ENCODE data around the gene IQGAP2.

Gene IQGAP2

DNA sequence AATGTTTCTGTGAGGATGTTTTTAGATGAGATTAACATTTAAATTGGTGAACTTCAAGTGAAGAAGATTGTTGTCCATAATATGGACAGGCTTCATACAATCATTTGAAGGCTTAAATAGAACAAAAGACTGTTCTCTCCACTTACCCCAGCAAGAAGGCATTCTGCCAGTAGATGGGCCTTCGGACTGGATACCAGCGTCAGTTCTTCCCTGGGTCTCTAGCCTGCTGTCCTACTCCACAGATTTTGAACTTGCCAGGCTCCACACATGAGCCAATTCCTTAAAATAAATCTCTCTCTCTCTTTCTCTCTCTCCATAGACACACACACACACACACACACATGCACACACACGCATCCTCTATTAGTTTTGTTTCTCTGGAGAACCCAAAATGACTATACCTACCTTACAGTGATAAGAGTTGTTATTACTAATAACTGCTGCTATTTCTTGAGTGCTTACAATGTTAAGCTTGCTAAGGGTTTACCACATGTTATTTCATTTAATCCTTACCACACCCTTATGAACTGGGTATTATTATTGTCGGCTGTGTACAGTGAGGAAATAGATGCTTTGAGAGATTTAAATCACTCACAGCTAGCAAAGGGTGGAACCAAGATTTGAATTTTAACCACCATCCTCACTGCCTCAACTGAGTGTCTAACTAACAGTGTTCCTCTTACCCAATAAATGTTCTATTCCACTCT, 19.8 kb upstream of the IQGAP2 start:
- no peak for DNase-seq (ENCODE audit: low spot score)

DNA sequence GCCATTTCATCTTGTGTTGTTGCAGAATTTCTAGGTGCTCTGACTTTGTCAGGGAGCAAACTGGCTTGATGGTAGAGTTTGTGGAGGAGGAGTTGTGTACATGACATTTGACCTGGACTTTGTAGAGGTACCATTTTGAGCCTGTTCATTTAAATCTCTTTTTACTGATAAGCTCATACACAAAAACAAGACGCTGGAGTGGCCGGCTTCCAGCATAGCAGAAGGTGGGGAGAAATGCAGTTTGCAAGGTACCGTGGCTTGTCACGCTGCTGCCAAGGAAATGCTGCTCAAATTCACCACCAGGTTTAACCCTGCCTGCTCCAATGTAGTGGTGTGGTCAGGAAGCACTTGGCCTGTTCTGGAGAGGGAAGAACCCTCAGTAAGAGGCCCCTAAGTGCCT, 18.9 kb upstream of the IQGAP2 start:
- DNase-seq (ENCODE audit: low spot score), result no peak

DNA sequence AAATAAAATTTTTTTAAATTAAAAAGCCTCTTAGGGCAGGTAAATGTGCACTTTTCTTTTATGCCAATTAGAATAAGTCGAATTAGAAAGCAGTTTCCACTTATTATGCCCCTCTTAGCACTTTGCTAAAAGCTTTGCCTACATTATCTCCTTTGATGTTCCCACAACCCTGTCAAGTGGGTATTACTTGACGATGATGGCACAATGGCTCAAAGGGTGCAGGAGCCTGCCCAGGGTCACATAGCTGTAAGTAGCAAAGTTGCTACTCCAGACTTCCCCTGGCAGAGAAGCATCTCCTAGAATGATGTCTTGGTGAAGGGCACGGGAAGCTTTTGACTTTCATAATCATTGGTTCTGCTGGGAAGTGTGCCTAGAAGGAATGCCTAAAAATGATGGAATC, 18.4 kb upstream of the IQGAP2 start:
- no peak for DNase-seq (ENCODE audit: low spot score)

DNA sequence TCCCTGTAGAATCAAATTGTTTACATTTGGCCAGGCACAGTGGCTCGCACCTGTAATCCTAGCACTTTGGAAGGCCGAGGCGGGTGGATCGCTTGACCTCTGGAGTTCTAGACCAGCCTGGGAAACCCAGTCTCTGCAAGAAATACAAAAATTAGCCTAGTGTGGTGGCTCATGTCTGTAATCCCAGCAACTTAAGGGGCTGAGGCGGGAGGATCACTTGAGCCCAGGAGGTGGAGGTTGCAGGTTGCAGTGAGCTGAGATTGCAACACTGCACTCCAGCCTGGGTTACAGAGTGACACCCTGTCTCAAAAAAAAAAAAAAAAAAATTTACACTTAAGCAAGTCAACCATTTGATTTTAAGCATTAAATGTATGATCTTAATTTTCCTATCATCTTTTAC, 17.5 kb upstream of the IQGAP2 start:
- DNase-seq (ENCODE audit: low spot score), result no peak

DNA sequence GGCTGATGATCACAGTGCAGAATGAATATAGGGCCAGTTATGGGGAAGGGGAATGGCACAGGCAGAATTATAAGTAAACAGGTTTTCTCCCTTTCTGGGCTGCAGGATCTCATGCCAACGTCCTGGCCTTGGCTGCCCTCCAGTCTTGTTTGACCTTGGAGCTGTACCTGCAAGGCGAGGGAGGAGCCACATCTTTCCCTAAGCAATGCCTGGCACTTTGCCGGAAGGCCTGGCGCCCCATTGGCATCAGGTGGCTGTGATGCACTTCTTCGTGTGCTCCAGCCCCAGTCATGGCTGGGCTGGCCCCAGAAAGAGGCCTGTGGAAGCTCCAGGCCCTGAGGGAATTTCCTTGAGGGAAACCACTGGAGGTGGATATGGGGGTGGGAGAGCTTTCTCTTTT, 16.7 kb upstream of the IQGAP2 start:
- no peak for DNase-seq (ENCODE audit: low spot score)

DNA sequence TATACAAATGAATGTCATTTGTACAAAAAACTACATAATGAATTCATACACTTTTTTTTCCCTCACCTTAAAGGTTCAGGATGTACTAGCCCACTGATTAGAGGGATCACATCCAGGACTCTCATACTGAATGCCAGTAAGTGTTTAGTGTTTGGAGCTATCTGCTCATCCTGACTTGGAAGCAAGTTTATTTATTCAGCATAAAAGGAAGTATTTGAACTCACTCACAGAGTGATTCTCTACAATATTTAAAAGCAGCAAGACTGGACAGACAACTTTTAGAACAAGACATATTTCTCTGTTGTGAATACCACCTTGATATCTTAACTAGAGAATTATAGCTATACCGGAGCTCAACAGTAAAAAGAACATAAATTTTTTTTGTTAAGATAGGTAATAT, 14.8 kb upstream of the IQGAP2 start:
- no peak for DNase-seq (ENCODE audit: low spot score)

DNA sequence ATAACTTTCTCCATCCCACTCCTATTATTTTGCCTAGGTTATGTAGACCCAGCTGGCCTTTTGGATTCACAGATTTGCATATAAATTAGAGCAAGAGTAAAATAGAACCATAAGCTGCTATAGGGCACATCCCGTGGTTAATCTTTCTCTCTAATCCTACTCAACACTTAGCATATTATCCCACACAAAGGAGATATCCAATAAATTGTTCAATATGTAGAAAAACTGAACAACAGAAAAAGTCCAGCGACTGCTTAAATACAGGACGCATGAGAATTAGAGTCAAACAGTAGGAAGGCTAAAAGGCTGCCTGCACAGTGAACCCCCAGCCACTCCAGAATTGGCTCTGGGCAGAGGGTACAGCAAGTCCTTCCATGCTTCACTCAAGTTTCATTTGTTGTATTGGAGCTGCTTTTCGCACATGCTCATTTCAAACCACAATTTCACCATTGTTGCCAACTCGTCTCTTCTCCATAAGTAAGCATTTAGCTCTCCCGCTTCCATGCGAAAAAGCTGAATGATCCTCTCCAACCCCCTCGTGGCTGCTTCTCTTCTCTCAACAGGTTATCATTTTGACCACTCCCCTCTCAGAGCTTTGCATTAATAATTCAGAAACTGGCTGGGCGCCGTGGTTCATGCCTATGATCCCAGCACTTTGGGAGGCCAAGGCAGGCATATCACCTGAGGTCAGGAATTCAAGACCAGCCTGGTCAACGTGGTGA, 14.1 kb upstream of the IQGAP2 start:
- no peak for DNase-seq (ENCODE audit: low spot score)

DNA sequence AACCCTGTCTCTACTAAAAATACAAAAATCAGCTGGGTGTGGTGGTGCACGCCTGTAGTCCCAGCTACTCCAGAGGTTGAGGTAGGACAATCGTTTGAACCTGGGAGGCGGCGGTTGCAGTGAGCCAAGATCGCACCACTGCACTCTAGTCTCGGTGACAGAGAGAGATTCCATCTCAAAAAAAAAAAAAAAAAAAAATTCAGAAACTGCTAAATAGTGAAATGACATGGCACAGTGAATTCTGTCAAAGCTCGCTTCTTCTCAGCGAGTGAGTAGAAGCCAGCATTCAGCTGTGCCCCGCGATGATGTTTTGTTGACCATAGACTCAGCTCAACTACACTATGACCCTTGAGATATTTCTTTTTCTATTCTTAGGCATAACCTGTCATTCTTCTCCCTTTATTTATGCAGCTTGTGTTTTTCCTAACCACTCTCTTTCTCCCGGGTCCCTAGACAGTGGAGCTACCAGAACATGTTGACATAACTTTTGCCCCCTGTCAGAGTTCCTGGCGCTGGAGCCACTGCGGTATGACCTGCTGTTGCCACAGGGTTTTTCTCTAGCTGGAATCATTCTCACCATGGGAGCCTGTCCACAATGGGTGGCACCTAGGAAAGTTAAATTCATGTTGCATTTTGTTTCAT, 13.5 kb upstream of the IQGAP2 start:
- no peak for DNase-seq (ENCODE audit: low spot score)

DNA sequence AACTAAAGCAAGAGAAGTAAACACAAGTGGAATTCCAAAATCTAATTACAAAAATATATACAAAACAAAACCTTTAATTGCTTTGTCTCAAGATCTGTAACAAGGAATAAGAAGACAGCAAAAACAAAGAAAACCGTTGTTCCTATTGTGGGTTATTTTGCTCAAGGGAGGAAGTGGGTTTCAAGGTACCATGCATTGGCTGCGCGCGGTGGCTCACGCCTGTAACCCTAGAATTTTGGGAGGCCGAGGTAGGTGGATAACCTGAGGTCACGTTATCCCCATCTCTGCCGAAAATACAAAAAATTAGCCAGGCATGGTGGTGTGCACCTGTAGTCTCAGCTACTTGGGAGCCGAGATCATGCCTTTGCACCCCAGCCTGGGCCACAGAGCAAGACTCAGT, 12.1 kb upstream of the IQGAP2 start:
- DNase-seq (ENCODE audit: low spot score), result no peak

DNA sequence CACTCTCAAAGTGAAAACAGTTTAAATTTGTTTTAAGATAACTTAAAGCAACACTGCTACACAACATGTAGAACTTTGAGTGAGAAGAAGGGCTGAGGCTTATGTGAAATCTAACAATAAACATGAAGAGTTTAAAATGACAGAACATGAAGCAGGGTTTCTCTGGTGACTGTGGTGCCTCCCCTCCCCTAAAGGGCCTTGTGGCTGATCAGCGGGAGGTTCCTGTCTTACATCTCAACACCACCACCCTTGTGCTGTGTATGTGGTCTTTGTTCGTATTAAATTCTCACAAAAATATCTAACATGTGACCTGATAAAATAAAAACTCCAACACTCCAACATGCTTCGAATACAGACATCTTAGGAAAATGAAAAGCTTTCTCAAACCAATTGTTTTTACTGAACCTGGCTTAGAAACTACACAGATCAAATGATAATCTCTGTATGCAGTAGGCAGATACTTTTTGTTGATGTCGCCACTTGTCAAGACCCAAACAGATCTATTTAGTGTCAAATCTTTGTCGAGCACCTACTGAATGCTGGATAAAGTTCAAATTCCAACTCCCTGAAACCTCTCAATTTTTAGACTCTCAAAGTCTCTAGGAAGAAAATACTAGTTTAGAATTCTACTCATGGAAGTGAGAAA, 9.9 kb upstream of the IQGAP2 start:
- no peak for DNase-seq (ENCODE audit: low spot score)

DNA sequence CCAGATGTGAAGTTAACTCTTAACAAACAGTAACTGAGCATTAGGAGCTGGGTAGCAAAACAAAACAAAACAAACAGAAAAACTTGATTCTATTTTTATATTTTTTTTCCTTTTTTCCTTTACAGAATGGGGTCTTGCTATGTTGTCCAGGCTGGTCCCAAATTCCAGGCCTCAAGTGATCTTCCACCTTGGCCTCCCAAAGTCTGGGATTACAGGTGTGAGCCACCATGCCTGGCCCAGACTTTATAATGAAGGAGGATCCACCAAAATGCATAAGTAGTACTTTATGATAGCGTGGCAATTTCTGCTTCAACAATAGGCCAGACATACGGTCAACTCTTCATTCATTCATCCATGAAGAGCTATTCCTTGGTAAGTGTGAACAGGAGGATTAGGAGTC, 5.9 kb upstream of the IQGAP2 start:
- no peak for DNase-seq (ENCODE audit: low spot score)

DNA sequence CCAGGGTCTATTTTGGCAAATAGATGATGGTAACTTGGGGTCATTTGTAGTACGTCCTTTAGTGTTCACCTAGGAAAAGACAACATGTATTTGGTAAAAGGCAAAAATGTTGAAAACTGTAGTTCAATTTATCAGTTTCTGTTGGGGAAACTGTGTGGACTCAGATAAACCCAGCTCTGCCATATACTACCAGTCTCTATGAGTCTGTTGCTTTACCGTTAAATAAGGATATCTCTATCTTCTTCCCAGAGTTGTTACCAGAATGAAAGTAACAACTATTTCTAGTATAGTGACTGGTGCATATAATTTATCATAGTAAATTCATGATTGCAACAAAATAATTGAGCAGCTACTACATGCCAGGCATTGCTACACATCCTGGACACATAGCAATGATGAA, 3.8 kb upstream of the IQGAP2 start:
- DNase-seq (ENCODE audit: low spot score), result no peak

DNA sequence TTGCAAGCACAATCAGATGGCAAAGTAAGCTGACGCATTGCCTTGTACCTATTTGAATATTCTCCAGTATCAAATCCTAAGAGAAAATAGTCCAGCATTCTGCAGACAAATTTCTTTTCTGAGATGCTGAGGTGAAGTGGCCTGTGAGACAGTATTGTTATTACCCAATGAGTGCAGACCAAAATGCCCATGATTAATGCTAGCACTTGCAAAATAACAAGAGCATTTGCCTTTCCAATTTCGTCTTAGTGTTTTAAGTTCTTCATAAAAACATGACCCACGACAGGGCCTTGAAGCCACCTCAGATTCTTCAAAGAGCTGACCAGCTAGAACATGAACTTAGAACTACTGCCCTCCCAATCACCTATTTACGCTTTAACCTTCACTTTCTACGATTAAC, 2.6 kb upstream of the IQGAP2 start:
- DNase-seq (ENCODE audit: low spot score), result no peak

DNA sequence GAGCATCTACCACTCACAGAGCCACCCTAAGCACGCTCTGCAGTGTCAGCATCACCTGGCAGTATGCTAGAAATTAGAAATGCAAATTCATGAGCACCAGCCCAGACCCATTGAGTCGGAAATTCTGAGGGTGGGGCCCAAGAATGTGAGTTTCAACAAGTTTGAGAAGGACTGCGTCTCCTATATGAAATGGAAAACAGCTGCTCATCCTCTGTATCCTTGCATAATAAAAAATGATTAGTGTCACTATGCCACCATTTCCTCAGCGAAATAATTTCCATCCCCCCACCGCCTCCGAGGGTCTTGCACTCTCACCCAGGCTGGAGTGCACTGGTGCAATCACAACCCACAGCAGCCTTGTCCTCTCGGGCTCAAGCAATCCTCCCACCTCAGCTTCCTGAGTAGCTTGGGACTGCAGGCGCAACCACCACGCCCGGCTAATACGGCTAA, 1.3 kb upstream of the IQGAP2 start:
- no peak for DNase-seq (ENCODE audit: low spot score)

DNA sequence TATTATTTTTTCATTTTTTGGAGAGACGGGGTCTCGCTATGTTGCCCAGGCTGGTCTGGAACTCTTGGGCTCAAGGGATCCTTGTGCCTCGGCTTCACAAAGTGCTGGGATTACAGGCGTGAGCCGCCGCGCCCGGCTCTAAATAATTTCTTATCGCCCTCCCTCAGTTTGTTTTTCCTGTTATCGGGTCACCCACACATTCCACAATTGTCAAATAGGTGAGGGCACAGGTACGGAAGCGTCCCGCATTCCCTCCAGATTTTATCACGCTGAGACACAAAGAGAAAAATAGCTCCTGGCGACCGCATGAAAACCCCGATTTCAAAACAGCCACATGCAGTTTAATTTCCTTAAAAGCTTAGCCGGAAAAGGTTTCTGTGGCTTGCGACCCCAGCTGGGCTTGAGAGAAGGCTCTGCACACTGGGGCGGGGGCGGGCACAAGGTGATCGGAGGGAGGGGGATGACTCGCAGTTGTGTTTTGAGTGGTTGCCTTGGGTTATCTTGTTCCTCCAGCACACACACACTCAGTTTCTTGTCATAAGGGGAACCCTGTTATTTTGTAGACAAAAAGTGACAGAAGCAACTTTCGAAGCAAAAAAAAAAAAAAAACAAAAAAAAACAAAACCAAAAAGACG, 717 bp upstream of the IQGAP2 start:
- peak; percentile 24 for DNase-seq (ENCODE audit: low spot score)

DNA sequence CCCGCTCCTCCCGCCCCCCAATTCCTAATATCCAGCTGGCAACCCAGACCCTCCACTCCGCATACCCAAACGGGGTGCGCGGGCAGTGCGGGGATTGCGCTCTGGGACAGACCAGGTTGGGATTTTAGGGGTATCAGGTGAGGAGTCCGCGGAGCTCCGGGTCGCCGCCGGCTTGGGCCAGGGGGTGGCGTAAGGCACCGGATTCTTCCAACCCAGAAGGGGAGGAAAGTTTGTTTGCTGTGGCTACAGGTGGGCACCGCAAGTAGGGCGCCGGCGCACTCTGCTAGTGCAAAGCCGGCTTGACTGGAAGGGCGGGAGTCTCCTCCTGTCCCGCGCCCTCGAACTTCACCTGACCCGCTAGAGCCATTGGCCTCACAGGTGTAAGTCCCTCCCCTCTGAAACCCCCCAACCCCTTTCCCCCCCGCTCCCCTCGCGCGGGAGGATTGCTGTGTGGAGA, 709 bp downstream of the IQGAP2 start:
- peak; percentile 12 for DNase-seq (ENCODE audit: low spot score)

DNA sequence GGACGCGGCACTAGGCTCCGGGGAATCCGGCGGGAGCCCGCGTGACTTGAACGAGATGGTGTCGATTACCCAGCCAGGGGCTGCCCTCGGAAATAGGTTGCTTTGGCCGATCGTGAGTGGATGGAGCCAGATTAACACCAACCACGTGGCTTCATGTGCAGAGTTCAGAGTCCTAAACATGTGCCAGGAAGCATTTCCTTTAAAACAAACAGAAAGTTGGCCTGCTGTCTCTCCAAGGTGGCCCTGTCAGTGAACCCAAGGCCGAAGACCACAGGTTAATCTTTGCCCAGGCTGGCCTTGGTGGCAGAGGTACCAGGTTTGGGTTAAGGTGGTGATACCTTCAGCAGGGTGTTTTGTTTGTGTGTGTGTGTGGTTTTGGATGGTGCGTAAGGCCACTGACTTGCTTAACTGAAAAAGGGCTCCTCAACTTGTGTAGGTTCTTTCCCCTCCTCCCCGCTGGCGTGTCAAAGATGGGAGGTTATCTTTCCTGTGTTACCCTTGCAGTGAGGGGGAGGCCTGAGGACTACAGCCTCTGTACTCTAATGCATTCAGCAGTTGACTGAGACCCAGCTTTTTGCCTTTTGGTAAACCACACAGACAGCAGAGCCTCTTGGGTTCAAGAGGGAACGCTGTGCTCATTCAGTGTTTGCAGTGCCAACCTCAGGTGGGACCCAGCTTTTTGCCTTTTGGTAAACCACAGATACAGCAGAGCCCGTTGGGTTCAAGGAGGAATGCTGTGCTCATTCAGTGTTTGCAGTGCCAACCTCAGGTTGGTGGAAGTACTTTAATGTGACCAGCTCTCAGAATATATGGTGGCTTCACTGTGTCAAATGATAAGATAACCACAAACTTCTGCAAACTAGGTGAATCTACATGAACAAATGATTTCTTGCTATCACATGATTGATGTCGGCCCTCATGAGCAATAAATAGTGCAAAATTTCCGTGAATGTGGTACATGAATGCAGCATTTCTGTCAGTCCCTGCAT, 1.4 kb downstream of the IQGAP2 start:
- no peak for DNase-seq (ENCODE audit: low spot score)

DNA sequence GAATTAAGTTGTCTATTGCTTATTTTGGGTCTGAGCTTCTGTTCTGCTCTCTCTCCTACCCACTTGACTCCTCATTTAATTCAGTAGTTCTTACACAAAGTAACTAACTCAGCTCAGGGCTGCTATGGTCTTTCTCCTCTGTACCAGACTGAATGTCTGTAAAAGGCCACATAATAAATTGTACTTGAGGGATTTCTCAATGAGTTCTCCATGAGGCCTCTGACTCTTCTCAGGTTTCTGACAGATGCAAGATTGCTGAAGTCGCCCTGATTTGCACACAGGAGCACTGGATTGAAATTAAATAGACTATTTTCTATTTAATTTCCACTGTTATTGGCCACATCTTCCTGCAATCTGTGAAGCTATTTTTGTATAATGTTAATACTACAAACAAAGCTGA, 2.9 kb downstream of the IQGAP2 start:
- DNase-seq (ENCODE audit: low spot score), result no peak

DNA sequence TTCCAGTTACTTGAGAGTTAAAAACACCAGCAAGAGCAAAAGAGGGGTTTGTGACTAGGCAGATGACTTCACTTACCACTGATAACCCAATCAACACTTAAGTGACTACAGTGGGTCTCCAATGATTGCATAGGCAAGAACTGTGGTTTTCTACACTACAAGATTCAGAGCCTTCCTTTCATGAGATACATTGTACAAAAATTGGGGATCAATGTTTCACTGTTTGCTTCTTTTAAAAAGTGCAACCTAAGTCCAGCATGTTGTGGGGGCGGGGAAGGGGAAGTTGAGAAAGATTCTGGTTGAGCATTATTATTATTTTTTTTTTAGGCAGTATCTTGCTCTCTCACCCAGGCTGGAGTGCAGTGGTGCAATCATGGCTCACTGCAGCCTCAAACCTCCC, 3.6 kb downstream of the IQGAP2 start:
- DNase-seq (ENCODE audit: low spot score), result no peak

DNA sequence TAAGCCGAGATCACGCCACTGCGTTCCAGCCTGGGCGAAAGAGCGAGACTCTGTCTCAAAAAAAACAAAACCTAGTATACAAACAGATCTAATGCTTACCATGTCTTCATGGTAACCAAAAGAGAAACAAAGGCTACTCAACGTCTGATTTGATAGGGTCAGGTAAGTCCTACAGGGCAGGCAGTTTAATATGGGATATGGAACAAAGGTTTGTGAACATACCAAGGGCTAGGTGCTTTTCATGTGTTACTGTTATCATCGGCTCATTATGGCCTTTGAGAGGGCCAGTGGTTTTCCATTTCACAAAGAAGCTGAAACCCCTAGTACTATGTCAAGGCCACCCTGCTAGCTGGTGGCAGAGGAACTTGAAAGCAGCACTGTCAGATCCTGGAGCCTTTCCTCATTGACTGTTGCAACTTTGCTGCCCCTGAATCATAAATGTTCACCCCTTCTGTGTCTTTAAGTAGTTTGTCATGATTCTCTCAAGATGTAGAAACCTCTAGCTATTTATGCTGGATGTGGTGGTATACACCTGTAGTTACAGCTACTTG, 5.1 kb downstream of the IQGAP2 start:
- no peak for DNase-seq (ENCODE audit: low spot score)

DNA sequence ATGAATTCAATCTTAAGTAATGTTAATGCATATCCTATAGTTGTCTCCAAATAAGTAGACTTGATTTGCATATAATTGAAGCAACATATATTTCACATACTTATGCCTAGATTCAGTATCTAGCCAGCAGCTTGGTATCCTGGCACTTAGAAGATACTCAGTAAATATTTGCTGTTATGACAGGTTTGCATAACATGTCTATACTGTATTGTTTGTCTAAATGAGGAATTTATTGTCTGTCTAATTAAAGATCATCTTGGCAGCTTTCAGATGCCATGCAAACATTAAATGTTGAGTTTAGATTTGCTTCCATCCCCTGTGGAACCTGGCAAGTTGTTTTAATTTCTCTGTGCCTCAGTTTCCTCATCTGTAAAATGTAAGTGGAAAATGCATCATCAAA, 9.4 kb downstream of the IQGAP2 start:
- DNase-seq (ENCODE audit: low spot score), result no peak

All from Ammon's horn (tissue), 1 donor.